HepG2 (cell line): ENCODE measurements around the gene TUBB. TPM values are rescaled to one million over a fixed set of nuclear protein-coding genes. Genes with fewer than 3 reads are reported as not detected.

Experiments used
- AGO1 ChIP-seq: fragments of 200-400 bp; formaldehyde crosslinking; IDR thresholded peaks from 2 replicates; pipeline ENCODE4 v1.6.1; 2017; ENCODE audit warnings: mild to moderate bottlenecking, low read depth, low read length, moderate library complexity; ENCODE audit not compliant: poor library complexity, severe bottlenecking
- ISL2 ChIP-seq: sonication (generic); formaldehyde crosslinking; IDR thresholded peaks from 2 replicates; pipeline ENCODE4 v1.5.0; 2020; ENCODE audit warnings: missing genetic modification reagents
- RAD21 ChIP-seq: fragments of 450-650 bp; formaldehyde crosslinking; IDR thresholded peaks from 2 replicates; pipeline ENCODE4 v1.5.0; 2020; ENCODE audit warnings: mild to moderate bottlenecking
- SAP130 ChIP-seq: IDR thresholded peaks from 2 replicates; pipeline ENCODE4 v1.6.1; 2016; ENCODE audit warnings: low read depth
- SNAPC2 ChIP-seq: sonication (generic); formaldehyde crosslinking; IDR thresholded peaks from 2 replicates; pipeline ENCODE4 v1.8.1; 2022; ENCODE audit warnings: mild to moderate bottlenecking, missing genetic modification reagents
- TOPORS ChIP-seq: sonication (generic); formaldehyde crosslinking; IDR thresholded peaks from 2 replicates; pipeline ENCODE4 v1.8.0; 2023; ENCODE audit warnings: mild to moderate bottlenecking, missing genetic modification reagents
- U2AF1 ChIP-seq: fragments of 200-400 bp; formaldehyde crosslinking; optimal IDR thresholded peaks from 2 replicates; pipeline ENCODE3; 2017; ENCODE audit warnings: mild to moderate bottlenecking, low read depth, low read length
- ZFP82 ChIP-seq: sonication (generic); formaldehyde crosslinking; IDR thresholded peaks from 2 replicates; pipeline ENCODE4 v1.5.1; 2020; ENCODE audit warnings: mild to moderate bottlenecking, missing genetic modification reagents, borderline replicate concordance
- ZFX ChIP-seq: sonication (generic); formaldehyde crosslinking; IDR thresholded peaks from 2 replicates; pipeline ENCODE4 v1.4.0; 2020; ENCODE audit warnings: mild to moderate bottlenecking, low read depth, missing genetic modification reagents, moderate library complexity
- ZMYM4 ChIP-seq: sonication (generic); formaldehyde crosslinking; IDR thresholded peaks from 2 replicates; pipeline ENCODE4 v1.8.1; 2023; ENCODE audit warnings: mild to moderate bottlenecking, missing genetic modification reagents
- ZNF329 ChIP-seq: sonication (generic); formaldehyde crosslinking; IDR thresholded peaks from 2 replicates; pipeline ENCODE4 v1.9.0; 2021; ENCODE audit warnings: low read depth, mild to moderate bottlenecking, missing genetic modification reagents
- ZNF563 ChIP-seq: sonication (generic); formaldehyde crosslinking; IDR thresholded peaks from 2 replicates; pipeline ENCODE4 v1.8.0; 2022; ENCODE audit warnings: mild to moderate bottlenecking, moderate library complexity, missing genetic modification reagents
- ZNF572 ChIP-seq: sonication (generic); formaldehyde crosslinking; IDR thresholded peaks from 2 replicates; pipeline ENCODE4 v1.5.1; 2020; ENCODE audit warnings: mild to moderate bottlenecking, missing genetic modification reagents
- polyA plus RNA-seq, 8 experiments: library from polyadenylated mRNA; depleted of rRNA in 3 of 8; stranded (reverse) in 7 of 8; unstranded in 1 of 8; fragments of >200 nt; fragmentation: Illumina TruSeq in 4 of 8; extraction: Trizol in 4 of 8; gene quantifications; 2 replicates each; pipeline versions ENCODE4 v1.2.1 to v1.2.3, GENCODE V29; 2011 to 2016; ENCODE audit warnings: low read depth in 4 of 8, missing spikeins in 1 of 8, mixed read lengths in 1 of 8; ENCODE audit not compliant: insufficient read depth in 1 of 8
- total RNA-seq, 5 experiments: library from RNA; depleted of rRNA; stranded (reverse); fragments of >200 nt; fragmentation: Illumina TruSeq; extraction: Trizol; gene quantifications; 2 replicates each; pipeline ENCODE4 v1.2.3, GENCODE V29; 2016; ENCODE audit warnings: low read depth in 1 of 5
- TF ChIP-seq, protein P1 (sequence below): sonication (generic); formaldehyde crosslinking; IDR thresholded peaks from 2 replicates; pipeline ENCODE4 v1.8.1; 2023; ENCODE audit warnings: mild to moderate bottlenecking, missing genetic modification reagents
- TF ChIP-seq, protein P2 (sequence below): IDR thresholded peaks from 2 replicates; pipeline ENCODE4 v1.6.1; 2016; ENCODE audit warnings: mild to moderate bottlenecking, missing biosample characterization, missing genetic modification reagents
- TF ChIP-seq, protein P3 (sequence below), 2 experiments: sonication (generic) in 1 of 2; formaldehyde crosslinking in 1 of 2; IDR thresholded peaks; 2 replicates each; pipeline versions ENCODE4 v1.6.1 to v1.9.0; 2014 to 2022; ENCODE audit warnings: antibody characterized with exemption in 1 of 2, borderline replicate concordance in 1 of 2, inconsistent platforms in 1 of 2, low read depth in 1 of 2, missing genetic modification reagents in 1 of 2

The TUBB gene
- total and polyA plus RNA-seq, 2 of the 13 experiments (the other 11 are each of a cell fraction or from before 2014, with no cell fraction given) = 911 to 1,163 TPM

DNA sequence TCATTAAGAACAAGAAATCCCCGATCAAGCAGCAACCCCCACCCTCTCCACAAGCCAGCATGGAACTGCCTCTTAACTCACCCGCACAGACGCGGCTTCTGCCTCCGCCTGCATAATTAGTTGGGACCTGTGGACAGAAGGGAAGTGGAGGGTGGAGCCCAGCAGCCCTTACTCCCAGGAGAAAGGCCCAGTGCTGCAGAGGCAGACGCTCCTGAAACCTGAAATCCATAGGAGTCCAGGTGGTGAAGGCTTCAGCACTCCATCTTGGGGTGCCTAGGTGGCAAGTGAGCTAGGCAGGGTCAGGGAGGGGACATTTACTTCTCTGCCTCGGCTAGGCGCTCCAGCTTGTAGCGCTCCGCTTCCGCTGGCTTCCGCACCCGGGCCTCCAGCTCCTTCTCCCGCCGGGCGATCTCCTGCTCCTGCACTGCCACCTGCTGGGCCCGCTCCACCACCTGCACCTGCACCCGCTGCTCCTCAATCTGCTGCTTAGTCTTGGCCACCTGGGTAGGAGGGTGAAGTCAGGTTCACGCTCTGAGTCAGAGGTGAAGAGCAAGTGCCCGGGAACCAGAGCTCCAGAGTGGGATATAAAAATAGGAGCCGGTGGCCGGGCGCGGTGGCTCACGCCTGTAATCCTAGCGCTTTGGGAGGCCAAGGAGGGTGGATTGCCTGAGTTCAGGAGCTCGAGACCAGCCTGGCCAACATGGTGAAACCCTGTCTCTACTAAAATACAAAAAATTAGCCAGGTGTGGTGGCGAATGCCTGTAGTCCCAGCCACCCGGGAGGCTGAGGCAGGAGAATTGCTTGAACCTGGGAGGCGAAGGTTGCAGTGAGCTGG, 10.7 kb downstream of the TUBB start (continued):
- TF ChIP-seq ISL2 (CRISPR knock-in tag) = no peak
- peak; percentile 60 for TF ChIP-seq AGO1
- peak; percentile 59 for TF ChIP-seq ZFX (CRISPR knock-in tag)
- TF ChIP-seq SNAPC2 (CRISPR knock-in tag) = 0 out of 2 replicates have a peak, but pooled peaks have one; percentile 37
- TF ChIP-seq SAP130 (CRISPR knock-in tag) = 0 out of 2 replicates have a peak, but pooled peaks have one; percentile 3
- TF ChIP-seq ZNF329 (CRISPR knock-in tag) = 0 out of 2 replicates have a peak, but pooled peaks have one; percentile 51
- TF ChIP-seq, protein P1, sequence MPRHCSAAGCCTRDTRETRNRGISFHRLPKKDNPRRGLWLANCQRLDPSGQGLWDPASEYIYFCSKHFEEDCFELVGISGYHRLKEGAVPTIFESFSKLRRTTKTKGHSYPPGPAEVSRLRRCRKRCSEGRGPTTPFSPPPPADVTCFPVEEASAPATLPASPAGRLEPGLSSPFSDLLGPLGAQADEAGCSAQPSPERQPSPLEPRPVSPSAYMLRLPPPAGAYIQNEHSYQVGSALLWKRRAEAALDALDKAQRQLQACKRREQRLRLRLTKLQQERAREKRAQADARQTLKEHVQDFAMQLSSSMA (CRISPR knock-in tag) = 0 out of 2 replicates have a peak, but pooled peaks have one; percentile 39
- TF ChIP-seq RAD21 (CRISPR knock-in tag) = peak; percentile 95
- TF ChIP-seq ZNF572 = no peak
- TF ChIP-seq, protein P2, sequence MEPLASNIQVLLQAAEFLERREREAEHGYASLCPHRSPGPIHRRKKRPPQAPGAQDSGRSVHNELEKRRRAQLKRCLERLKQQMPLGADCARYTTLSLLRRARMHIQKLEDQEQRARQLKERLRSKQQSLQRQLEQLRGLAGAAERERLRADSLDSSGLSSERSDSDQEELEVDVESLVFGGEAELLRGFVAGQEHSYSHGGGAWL (CRISPR knock-in tag) = peak; percentile 66; the same call in 1 of the 2 replicates
- TF ChIP-seq, protein P3, sequence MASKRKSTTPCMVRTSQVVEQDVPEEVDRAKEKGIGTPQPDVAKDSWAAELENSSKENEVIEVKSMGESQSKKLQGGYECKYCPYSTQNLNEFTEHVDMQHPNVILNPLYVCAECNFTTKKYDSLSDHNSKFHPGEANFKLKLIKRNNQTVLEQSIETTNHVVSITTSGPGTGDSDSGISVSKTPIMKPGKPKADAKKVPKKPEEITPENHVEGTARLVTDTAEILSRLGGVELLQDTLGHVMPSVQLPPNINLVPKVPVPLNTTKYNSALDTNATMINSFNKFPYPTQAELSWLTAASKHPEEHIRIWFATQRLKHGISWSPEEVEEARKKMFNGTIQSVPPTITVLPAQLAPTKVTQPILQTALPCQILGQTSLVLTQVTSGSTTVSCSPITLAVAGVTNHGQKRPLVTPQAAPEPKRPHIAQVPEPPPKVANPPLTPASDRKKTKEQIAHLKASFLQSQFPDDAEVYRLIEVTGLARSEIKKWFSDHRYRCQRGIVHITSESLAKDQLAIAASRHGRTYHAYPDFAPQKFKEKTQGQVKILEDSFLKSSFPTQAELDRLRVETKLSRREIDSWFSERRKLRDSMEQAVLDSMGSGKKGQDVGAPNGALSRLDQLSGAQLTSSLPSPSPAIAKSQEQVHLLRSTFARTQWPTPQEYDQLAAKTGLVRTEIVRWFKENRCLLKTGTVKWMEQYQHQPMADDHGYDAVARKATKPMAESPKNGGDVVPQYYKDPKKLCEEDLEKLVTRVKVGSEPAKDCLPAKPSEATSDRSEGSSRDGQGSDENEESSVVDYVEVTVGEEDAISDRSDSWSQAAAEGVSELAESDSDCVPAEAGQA (IDR thresholded peaks at IDR 0.05; ENCODE audit: low read depth) = peak; percentile 46; the same call in 1 of the 2 replicates
- TF ChIP-seq, protein P3 (CRISPR knock-in tag; IDR thresholded peaks at IDR 0.05; ENCODE audit: borderline replicate concordance) = no peak
- 0 out of 2 replicates have a peak, but pooled peaks have one; percentile 41 for TF ChIP-seq ZNF563 (CRISPR knock-in tag)
- no peak for TF ChIP-seq U2AF1
- TF ChIP-seq TOPORS = no peak
- no peak for TF ChIP-seq ZFP82 (CRISPR knock-in tag)
- TF ChIP-seq ZMYM4 = peak; percentile 74
